ENCODE data around the gene TMTC3. TPM values are rescaled to one million over a fixed set of nuclear protein-coding genes. Genes with fewer than 3 reads are reported as not detected.

The TMTC3 gene
- polyA plus RNA-seq, 1 of the 3 experiments (the other 2 are of a cell fraction) = 2.8 TPM

DNA sequence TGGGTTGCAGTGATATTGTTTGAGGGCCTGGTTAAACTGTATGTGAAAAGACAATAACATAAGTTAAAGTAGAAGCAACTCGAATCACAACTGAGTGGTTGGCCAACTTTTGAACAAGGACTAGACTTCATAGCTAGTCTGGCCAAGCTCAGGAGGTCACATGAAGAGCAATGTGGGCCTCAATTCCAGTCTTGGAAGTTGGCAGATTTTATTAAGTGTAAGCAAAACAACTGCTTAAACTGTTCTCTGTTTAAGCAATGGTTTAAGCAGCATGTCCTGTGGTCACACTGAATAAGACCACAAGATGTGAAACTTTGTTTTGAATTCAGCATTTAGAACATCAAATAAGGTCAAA is 100.4 kb downstream of the TMTC3 start:
- DNase-seq = no peak
- Histone ChIP-seq H3K36me3 (replicated peaks in 1 of 2; ENCODE audit: control insufficient read depth in 1 of 2, insufficient read depth in 2 of 2, low read length in 1 of 2) (peaks cover 0 to 4% of the 10 kb centered on the region in 2 experiments), H3K4me2 (0 out of 2 replicates have a peak overlapping the region, but pooled peaks have one; percentile 2), H3K79me2 (ENCODE audit: insufficient read depth) (no peaks in the 10 kb centered on the region), H3K4me3 (ENCODE audit: low read depth in 2 of 2, low read length in 1 of 2) (no peak overlapping the region), H3K27me3 (ENCODE audit: insufficient read depth) (no peaks in the 10 kb centered on the region), H3K9me2 (no peaks in the 10 kb centered on the region), H3K27ac (ENCODE audit: low read depth in 2 of 2, low read length in 1 of 2) (peak overlapping the region in 1 of 2 experiments; percentile 95; a peak in 2 of 4 replicates), H3F3A (replicated peaks; ENCODE audit: insufficient read depth) (peaks cover 46% of the 10 kb centered on the region), H4K20me1 (ENCODE audit: insufficient read depth) (no peaks in the 10 kb centered on the region), H3K4me1 (ENCODE audit: control insufficient read depth in 1 of 2, insufficient read depth in 2 of 2, low read depth in 1 of 2, low read length in 1 of 2) (peaks cover 0 to 33% of the 10 kb centered on the region in 2 experiments; a peak in 3 of 4 replicates), H3K9me3 (no peaks in the 10 kb centered on the region), H3K9ac (peak overlapping the region; percentile 51), H2AFZ (ENCODE audit: low read depth) (peak overlapping the region; percentile 66; the same call in 1 of the 2 replicates)
- TF ChIP-seq MXI1 (IDR thresholded peaks at IDR 0.05; ENCODE audit: low read depth, low read length) = no peak
- TF ChIP-seq, protein P1, sequence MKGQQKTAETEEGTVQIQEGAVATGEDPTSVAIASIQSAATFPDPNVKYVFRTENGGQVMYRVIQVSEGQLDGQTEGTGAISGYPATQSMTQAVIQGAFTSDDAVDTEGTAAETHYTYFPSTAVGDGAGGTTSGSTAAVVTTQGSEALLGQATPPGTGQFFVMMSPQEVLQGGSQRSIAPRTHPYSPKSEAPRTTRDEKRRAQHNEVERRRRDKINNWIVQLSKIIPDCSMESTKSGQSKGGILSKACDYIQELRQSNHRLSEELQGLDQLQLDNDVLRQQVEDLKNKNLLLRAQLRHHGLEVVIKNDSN (IDR thresholded peaks at IDR 0.05; ENCODE audit: borderline replicate concordance, low read depth) = no peak
- TF ChIP-seq TCF12 (IDR thresholded peaks at IDR 0.05) = no peak
- TF ChIP-seq, protein P2, sequence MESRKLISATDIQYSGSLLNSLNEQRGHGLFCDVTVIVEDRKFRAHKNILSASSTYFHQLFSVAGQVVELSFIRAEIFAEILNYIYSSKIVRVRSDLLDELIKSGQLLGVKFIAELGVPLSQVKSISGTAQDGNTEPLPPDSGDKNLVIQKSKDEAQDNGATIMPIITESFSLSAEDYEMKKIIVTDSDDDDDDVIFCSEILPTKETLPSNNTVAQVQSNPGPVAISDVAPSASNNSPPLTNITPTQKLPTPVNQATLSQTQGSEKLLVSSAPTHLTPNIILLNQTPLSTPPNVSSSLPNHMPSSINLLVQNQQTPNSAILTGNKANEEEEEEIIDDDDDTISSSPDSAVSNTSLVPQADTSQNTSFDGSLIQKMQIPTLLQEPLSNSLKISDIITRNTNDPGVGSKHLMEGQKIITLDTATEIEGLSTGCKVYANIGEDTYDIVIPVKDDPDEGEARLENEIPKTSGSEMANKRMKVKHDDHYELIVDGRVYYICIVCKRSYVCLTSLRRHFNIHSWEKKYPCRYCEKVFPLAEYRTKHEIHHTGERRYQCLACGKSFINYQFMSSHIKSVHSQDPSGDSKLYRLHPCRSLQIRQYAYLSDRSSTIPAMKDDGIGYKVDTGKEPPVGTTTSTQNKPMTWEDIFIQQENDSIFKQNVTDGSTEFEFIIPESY (IDR thresholded peaks at IDR 0.05; ENCODE audit: borderline replicate concordance, low read depth) = no peak
- no peak for TF ChIP-seq SMC3 (IDR thresholded peaks at IDR 0.05; ENCODE audit: low read depth, low read length)
- no peak for TF ChIP-seq CHD2 (IDR thresholded peaks at IDR 0.05; ENCODE audit: low read length, partially characterized antibody)
- no peak for TF ChIP-seq EZH2phosphoT487 (IDR thresholded peaks at IDR 0.05; ENCODE audit: borderline replicate concordance, low read depth)
- no peak for TF ChIP-seq RXRA (IDR thresholded peaks at IDR 0.05; ENCODE audit: borderline replicate concordance, low read depth)
- no peak for TF ChIP-seq GATA2 (CRISPR knock-in tag; IDR thresholded peaks at IDR 0.05)
- TF ChIP-seq GABPA (IDR thresholded peaks at IDR 0.05; ENCODE audit: low read depth) = no peak
- TF ChIP-seq, protein P3, sequence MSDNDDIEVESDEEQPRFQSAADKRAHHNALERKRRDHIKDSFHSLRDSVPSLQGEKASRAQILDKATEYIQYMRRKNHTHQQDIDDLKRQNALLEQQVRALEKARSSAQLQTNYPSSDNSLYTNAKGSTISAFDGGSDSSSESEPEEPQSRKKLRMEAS (IDR thresholded peaks at IDR 0.05; ENCODE audit: low read depth) = no peak
- no peak for TF ChIP-seq NRF1 (IDR thresholded peaks at IDR 0.05; ENCODE audit: low read depth, low read length)
- CTCF ChIA-PET = no interaction called here
- 36% methylated on average over 1 of the region's 1 CpG for WGBS (ENCODE audit: low lambda C conversion rate)
- POLR2A ChIA-PET = interaction anchor here (0.7 kb wide), 1 partner anchor 30 kb away, joined by 3 read pairs; no protein-coding TSS in a partner anchor

DNA sequence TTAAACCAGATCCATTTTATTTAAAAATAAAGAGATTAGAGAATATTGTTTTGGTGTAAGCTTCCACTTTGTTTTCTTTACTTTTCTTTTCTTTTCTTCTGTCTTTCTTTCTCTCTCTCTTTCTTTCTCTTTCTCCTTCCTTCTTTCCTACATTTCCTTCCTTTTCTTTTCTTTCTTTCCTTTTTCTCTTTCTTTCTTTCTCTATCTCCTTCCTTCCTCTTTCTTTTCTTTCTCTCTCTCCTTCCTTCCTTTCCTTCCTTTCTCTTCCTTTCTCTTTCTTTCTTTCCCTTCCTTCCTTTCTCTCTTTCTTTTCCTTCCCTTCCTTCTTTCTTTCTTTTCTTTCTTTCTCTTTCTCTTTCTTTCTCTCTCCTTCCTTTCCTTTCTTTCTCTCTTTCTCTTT is 100.8 kb downstream of the TMTC3 start:
- Histone ChIP-seq H3K9me2 (no peaks in the 10 kb centered on the region), H3K27ac (ENCODE audit: low read depth in 2 of 2, low read length in 1 of 2) (peak overlapping the region in 1 of 2 experiments; percentile 95; a peak in 2 of 4 replicates), H3K36me3 (replicated peaks in 1 of 2; ENCODE audit: control insufficient read depth in 1 of 2, insufficient read depth in 2 of 2, low read length in 1 of 2) (peaks cover 0 to 4% of the 10 kb centered on the region in 2 experiments), H3K4me2 (0 out of 2 replicates have a peak overlapping the region, but pooled peaks have one; percentile 2), H3K9me3 (no peaks in the 10 kb centered on the region), H2AFZ (ENCODE audit: low read depth) (peak overlapping the region; percentile 66; the same call in 1 of the 2 replicates), H3K9ac (peak overlapping the region; percentile 51), H3K4me1 (ENCODE audit: control insufficient read depth in 1 of 2, insufficient read depth in 2 of 2, low read depth in 1 of 2, low read length in 1 of 2) (peaks cover 0 to 33% of the 10 kb centered on the region in 2 experiments; a peak in 3 of 4 replicates), H3K4me3 (ENCODE audit: low read depth in 2 of 2, low read length in 1 of 2) (no peak overlapping the region), H3K27me3 (ENCODE audit: insufficient read depth) (no peaks in the 10 kb centered on the region), H4K20me1 (ENCODE audit: insufficient read depth) (no peaks in the 10 kb centered on the region), H3K79me2 (ENCODE audit: insufficient read depth) (no peaks in the 10 kb centered on the region), H3F3A (replicated peaks; ENCODE audit: insufficient read depth) (peaks cover 47% of the 10 kb centered on the region)
- POLR2A ChIA-PET = interaction anchor here (0.7 kb wide), 1 partner anchor 30 kb away, joined by 3 read pairs; no protein-coding TSS in a partner anchor
- no peak for DNase-seq
- CTCF ChIA-PET = no interaction called here
- TF ChIP-seq GABPA (IDR thresholded peaks at IDR 0.05; ENCODE audit: low read depth) (no peak), TCF12 (IDR thresholded peaks at IDR 0.05) (no peak), GATA2 (CRISPR knock-in tag; IDR thresholded peaks at IDR 0.05) (no peak), RXRA (IDR thresholded peaks at IDR 0.05; ENCODE audit: borderline replicate concordance, low read depth) (no peak), SIN3A (IDR thresholded peaks at IDR 0.05; ENCODE audit: borderline replicate concordance, low read depth, low read length) (no peak), EZH2phosphoT487 (IDR thresholded peaks at IDR 0.05; ENCODE audit: borderline replicate concordance, low read depth) (no peak)
- TF ChIP-seq, protein P4, sequence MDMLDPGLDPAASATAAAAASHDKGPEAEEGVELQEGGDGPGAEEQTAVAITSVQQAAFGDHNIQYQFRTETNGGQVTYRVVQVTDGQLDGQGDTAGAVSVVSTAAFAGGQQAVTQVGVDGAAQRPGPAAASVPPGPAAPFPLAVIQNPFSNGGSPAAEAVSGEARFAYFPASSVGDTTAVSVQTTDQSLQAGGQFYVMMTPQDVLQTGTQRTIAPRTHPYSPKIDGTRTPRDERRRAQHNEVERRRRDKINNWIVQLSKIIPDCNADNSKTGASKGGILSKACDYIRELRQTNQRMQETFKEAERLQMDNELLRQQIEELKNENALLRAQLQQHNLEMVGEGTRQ (IDR thresholded peaks at IDR 0.05; ENCODE audit: borderline replicate concordance, low read depth, low read length) = no peak
- TF ChIP-seq, protein P5, sequence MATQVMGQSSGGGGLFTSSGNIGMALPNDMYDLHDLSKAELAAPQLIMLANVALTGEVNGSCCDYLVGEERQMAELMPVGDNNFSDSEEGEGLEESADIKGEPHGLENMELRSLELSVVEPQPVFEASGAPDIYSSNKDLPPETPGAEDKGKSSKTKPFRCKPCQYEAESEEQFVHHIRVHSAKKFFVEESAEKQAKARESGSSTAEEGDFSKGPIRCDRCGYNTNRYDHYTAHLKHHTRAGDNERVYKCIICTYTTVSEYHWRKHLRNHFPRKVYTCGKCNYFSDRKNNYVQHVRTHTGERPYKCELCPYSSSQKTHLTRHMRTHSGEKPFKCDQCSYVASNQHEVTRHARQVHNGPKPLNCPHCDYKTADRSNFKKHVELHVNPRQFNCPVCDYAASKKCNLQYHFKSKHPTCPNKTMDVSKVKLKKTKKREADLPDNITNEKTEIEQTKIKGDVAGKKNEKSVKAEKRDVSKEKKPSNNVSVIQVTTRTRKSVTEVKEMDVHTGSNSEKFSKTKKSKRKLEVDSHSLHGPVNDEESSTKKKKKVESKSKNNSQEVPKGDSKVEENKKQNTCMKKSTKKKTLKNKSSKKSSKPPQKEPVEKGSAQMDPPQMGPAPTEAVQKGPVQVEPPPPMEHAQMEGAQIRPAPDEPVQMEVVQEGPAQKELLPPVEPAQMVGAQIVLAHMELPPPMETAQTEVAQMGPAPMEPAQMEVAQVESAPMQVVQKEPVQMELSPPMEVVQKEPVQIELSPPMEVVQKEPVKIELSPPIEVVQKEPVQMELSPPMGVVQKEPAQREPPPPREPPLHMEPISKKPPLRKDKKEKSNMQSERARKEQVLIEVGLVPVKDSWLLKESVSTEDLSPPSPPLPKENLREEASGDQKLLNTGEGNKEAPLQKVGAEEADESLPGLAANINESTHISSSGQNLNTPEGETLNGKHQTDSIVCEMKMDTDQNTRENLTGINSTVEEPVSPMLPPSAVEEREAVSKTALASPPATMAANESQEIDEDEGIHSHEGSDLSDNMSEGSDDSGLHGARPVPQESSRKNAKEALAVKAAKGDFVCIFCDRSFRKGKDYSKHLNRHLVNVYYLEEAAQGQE (IDR thresholded peaks at IDR 0.05; ENCODE audit: low read depth, low read length) = no peak
- TF ChIP-seq, protein P1 (IDR thresholded peaks at IDR 0.05; ENCODE audit: borderline replicate concordance, low read depth) = no peak

Measured in SK-N-SH (cell line).